ENCODE data around the gene LHPP.
A peak's percentile ranks its signal among the peaks of the same experiment; 100 is the strongest.

Gene LHPP

GRCh38 chr10:124644771-124645415, 183.3 kb downstream of the LHPP start:
- ATAC-seq (no peak), DNase-seq (no peak)

- DNase-seq (no peak), ATAC-seq (no peak)
Measured at GRCh38 chr10:124645467-124646095, 184.0 kb downstream of the LHPP start.

- DNase-seq (no peak), ATAC-seq (no peak)
Measured at GRCh38 chr10:124646483-124647352, 185.1 kb downstream of the LHPP start.

GRCh38 chr10:124647421-124648130, 186.0 kb downstream of the LHPP start:
- DNase-seq (peak; percentile 71), ATAC-seq (peak; percentile 64)

- no peak for DNase-seq
- no peak for ATAC-seq
Measured at GRCh38 chr10:124648131-124648475, 186.5 kb downstream of the LHPP start.

- ATAC-seq (peak; percentile 55), DNase-seq (peak; percentile 63)
Measured at GRCh38 chr10:124648738-124649137, 187.1 kb downstream of the LHPP start.

GRCh38 chr10:124649214-124649613, 187.6 kb downstream of the LHPP start:
- ATAC-seq (no peak), DNase-seq (no peak)

- DNase-seq = no peak
- no peak for ATAC-seq
Measured at GRCh38 chr10:124650263-124650662, 188.6 kb downstream of the LHPP start.

GRCh38 chr10:124650820-124651401, 189.3 kb downstream of the LHPP start:
- ATAC-seq (peak; percentile 63), DNase-seq (peak; percentile 72)

GRCh38 chr10:124651402-124651891, 189.8 kb downstream of the LHPP start:
- ATAC-seq = no peak
- DNase-seq = no peak

GRCh38 chr10:124652200-124652599, 190.6 kb downstream of the LHPP start:
- DNase-seq (no peak), ATAC-seq (no peak)

GRCh38 chr10:124652701-124653100, 191.1 kb downstream of the LHPP start:
- DNase-seq (no peak), ATAC-seq (no peak)

GRCh38 chr10:124653311-124653710, 191.7 kb downstream of the LHPP start:
- DNase-seq (no peak), ATAC-seq (no peak)

GRCh38 chr10:124653811-124654651, 192.4 kb downstream of the LHPP start:
- DNase-seq = no peak
- no peak for ATAC-seq

- ATAC-seq (no peak), DNase-seq (no peak)
Measured at GRCh38 chr10:124654686-124655085, 193.1 kb downstream of the LHPP start.

- ATAC-seq (no peak), DNase-seq (no peak)
Measured at GRCh38 chr10:124655191-124656112, 193.8 kb downstream of the LHPP start.

GRCh38 chr10:124656113-124656490, 194.5 kb downstream of the LHPP start:
- no peak for ATAC-seq

GRCh38 chr10:124656541-124656940, 194.9 kb downstream of the LHPP start:
- ATAC-seq (no peak), DNase-seq (no peak)

More at GRCh38 chr10:124656113-124656490, 194.5 kb downstream of the LHPP start:
- DNase-seq = no peak

- ATAC-seq = peak; percentile 34
- DNase-seq = peak; percentile 32
Measured at GRCh38 chr10:124657806-124658205, 196.2 kb downstream of the LHPP start.
